Neuronal stem cell (in vitro differentiated cells): ENCODE data around the gene HES2.
A peak's percentile ranks its signal among the peaks of the same experiment; 100 is the strongest.

Experiments
- DNase-seq: peaks from one replicate; pipeline ENCODE4 v3.0.0-alpha.2; 2013; ENCODE audit warnings: low spot score
- H2AFZ ChIP-seq: one replicate; pipeline ENCODE4 v1.6.1; 2013; ENCODE audit warnings: mild to moderate bottlenecking, low read length, inconsistent platforms
- H2AK5ac ChIP-seq: 2 replicates; pipeline ENCODE4 v1.6.1; 2013; ENCODE audit warnings: low read depth, mild to moderate bottlenecking, inconsistent platforms, low read length, moderate library complexity, mixed read lengths
- H2BK120ac ChIP-seq: 2 replicates; pipeline ENCODE4 v1.6.1; 2013; ENCODE audit warnings: low read depth, mild to moderate bottlenecking, inconsistent platforms, low read length, moderate library complexity, mixed read lengths
- H2BK12ac ChIP-seq: one replicate; pipeline ENCODE4 v1.6.1; 2013; ENCODE audit warnings: low read length, inconsistent platforms
- H2BK15ac ChIP-seq: 2 replicates; pipeline ENCODE4 v1.6.1; 2013; ENCODE audit warnings: mild to moderate bottlenecking, low read length, inconsistent platforms, mixed read lengths
- H2BK5ac ChIP-seq: one replicate; pipeline ENCODE4 v1.6.1; 2013; ENCODE audit warnings: inconsistent platforms, mild to moderate bottlenecking, low read length, moderate library complexity
- H3K14ac ChIP-seq: one replicate; pipeline ENCODE4 v1.6.1; 2013; ENCODE audit warnings: low read length, inconsistent platforms
- H3K18ac ChIP-seq: 2 replicates; pipeline ENCODE4 v1.6.1; 2013; ENCODE audit warnings: low read length, inconsistent platforms
- H3K23ac ChIP-seq: 2 replicates; pipeline ENCODE4 v1.6.1; 2013; ENCODE audit warnings: low read depth, mild to moderate bottlenecking, mixed read lengths, low read length, inconsistent platforms; ENCODE audit not compliant: poor library complexity
- H3K27ac ChIP-seq: replicated peaks from 3 replicates; pipeline ENCODE4 v1.5.1; 2013; ENCODE audit warnings: low read length, inconsistent platforms
- H3K27me3 ChIP-seq, 3 experiments: 2 replicates each; pipeline ENCODE4 v1.6.1; 2013; ENCODE audit warnings: low read length in 3 of 3, mild to moderate bottlenecking in 2 of 3, inconsistent platforms in 1 of 3, low read depth in 1 of 3, mixed read lengths in 1 of 3, moderate library complexity in 1 of 3; ENCODE audit not compliant: control insufficient read depth in 3 of 3, insufficient read depth in 3 of 3
- H3K36me3 ChIP-seq, 2 donors: replicated peaks in 1 of 2; 2 replicates each; pipeline ENCODE4 v1.6.1; 2013; ENCODE audit warnings: low read length in 2 of 2; ENCODE audit not compliant: control insufficient read depth in 2 of 2, insufficient read depth in 2 of 2
- H3K4ac ChIP-seq: 2 replicates; pipeline ENCODE4 v1.6.1; 2013; ENCODE audit warnings: inconsistent platforms, mild to moderate bottlenecking, low read length, moderate library complexity
- H3K4me1 ChIP-seq, 2 donors: 1 replicate in 1 of 2; 2 replicates in 1 of 2; pipeline ENCODE4 v1.6.1; 2013; ENCODE audit warnings: low read length in 2 of 2, low read depth in 1 of 2; ENCODE audit not compliant: control insufficient read depth in 2 of 2, insufficient read depth in 1 of 2
- H3K4me2 ChIP-seq: one replicate; pipeline ENCODE4 v1.6.1; 2013; ENCODE audit warnings: mild to moderate bottlenecking, low read length, inconsistent platforms; ENCODE audit not compliant: insufficient read depth, poor library complexity, severe bottlenecking
- H3K4me3 ChIP-seq, 2 donors: 2 replicates each; pipeline ENCODE4 v1.5.1; 2013; ENCODE audit warnings: low read length in 2 of 2, mild to moderate bottlenecking in 2 of 2, inconsistent platforms in 1 of 2, moderate library complexity in 1 of 2
- H3K79me1 ChIP-seq: one replicate; pipeline ENCODE4 v1.6.1; 2013; ENCODE audit warnings: low read depth, mild to moderate bottlenecking, inconsistent platforms, low read length, moderate library complexity
- H3K9ac ChIP-seq: one replicate; pipeline ENCODE4 v1.6.1; 2013; ENCODE audit warnings: mild to moderate bottlenecking, low read depth, low read length, inconsistent platforms; ENCODE audit not compliant: poor library complexity
- H3K9me3 ChIP-seq, 2 donors: replicated peaks in 1 of 2; 2 replicates each; pipeline versions ENCODE3 to v1.6.1; 2013; ENCODE audit warnings: low read length in 2 of 2, mild to moderate bottlenecking in 2 of 2, inconsistent platforms in 1 of 2, low read depth in 1 of 2, mixed read lengths in 1 of 2, moderate library complexity in 1 of 2; ENCODE audit not compliant: control insufficient read depth in 2 of 2, insufficient read depth in 1 of 2
- H4K8ac ChIP-seq: one replicate; pipeline ENCODE4 v1.6.1; 2013; ENCODE audit warnings: low read depth, mild to moderate bottlenecking, inconsistent platforms, low read length, moderate library complexity
- H4K91ac ChIP-seq: one replicate; pipeline ENCODE4 v1.6.1; 2013; ENCODE audit warnings: low read length, low read depth, mild to moderate bottlenecking, inconsistent platforms; ENCODE audit not compliant: poor library complexity
- WGBS, 2 donors: extraction: QIAGEN DNeasy Blood & Tissue Kit; methylation state at CpG; one replicate each; pipeline ENCODE4 v1.1.7; 2013; ENCODE audit warnings: missing lambda C conversion rate in 2 of 2, mixed read lengths in 1 of 2; ENCODE audit not compliant: insufficient read length in 2 of 2, insufficient replicate concordance in 1 of 2; ENCODE audit errors: extremely low coverage in 2 of 2; 5-methylcytosine and 5-hydroxymethylcytosine counted together

HES2 gene

DNA sequence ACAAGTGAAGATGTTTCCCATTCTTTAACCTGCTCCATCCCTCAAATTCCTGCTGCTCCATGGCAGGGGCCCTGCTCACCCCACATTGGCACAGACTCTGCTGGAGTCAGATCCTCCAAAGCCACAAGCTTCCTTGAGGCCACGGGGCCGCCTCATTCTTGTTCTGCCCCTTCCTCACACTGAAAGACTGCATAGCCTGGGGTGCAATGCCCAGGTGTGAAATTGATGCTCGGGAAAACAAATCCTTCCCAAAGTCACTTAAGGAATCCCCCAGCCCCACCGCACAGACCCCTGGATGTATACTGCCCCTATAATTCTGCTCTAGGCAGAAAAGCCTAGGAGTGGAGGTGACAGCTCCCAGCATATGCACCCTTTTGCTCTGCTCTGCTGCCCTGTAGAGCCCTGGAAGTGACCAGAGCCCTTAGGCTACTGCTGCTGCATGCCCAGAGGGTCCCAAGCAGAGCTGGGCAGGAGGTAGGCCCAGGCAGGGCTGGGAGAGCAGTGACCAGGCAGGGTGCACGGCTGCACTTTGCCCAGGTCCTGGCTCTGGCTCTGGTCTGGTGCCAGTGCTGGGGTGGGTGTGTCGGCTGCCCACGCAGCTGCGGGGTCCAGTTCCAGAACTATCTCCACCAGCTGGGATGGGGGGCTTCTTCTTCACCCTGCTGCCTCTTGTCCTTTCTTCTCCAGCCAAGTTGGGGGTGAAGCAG, 1.6 kb downstream of the HES2 start:
- no peak overlapping the region for H2BK120ac ChIP-seq
- no peak overlapping the region for H3K4ac ChIP-seq
- H3K27me3 ChIP-seq = peaks cover 30 to 80% (median 79%) of the 10 kb centered on the region in 3 experiments
- no peak overlapping the region for H3K4me3 ChIP-seq
- no peak overlapping the region for H4K8ac ChIP-seq
- peak overlapping the region; percentile 67 for H3K18ac ChIP-seq
- no peak overlapping the region for H2BK12ac ChIP-seq
- peaks cover 0 to 2% of the 10 kb centered on the region in 2 donors for H3K9me3 ChIP-seq
- H3K9ac ChIP-seq = no peak overlapping the region
- DNase-seq = no peak
- no peak overlapping the region for H3K14ac ChIP-seq
- H4K91ac ChIP-seq = no peak overlapping the region
- H2AFZ ChIP-seq = no peak overlapping the region
- H2AK5ac ChIP-seq = peak overlapping the region; percentile 60
- no peak overlapping the region for H2BK5ac ChIP-seq
- no peaks in the 10 kb centered on the region for H3K79me1 ChIP-seq
- H3K27ac ChIP-seq = no peak overlapping the region
- peak overlapping the region; percentile 73 for H2BK15ac ChIP-seq
- no peak overlapping the region for H3K4me2 ChIP-seq
- peaks cover 6 to 11% of the 10 kb centered on the region in 2 donors for H3K4me1 ChIP-seq
- no CpG with 5 or more reads among the region's 8 CpGs for WGBS, 2 donors
- no peaks in the 10 kb centered on the region for H3K36me3 ChIP-seq
- peak overlapping the region; percentile 10 for H3K23ac ChIP-seq

- Histone ChIP-seq H2AK5ac (peak overlapping the region; percentile 8), H2BK12ac (no peak overlapping the region), H2BK15ac (peak overlapping the region; percentile 38), H4K91ac (no peak overlapping the region), H3K79me1 (no peaks in the 10 kb centered on the region), H3K9ac (no peak overlapping the region), H3K4me1 (peaks cover 6 to 11% of the 10 kb centered on the region in 2 donors), H3K36me3 (no peaks in the 10 kb centered on the region), H4K8ac (no peak overlapping the region), H3K23ac (peak overlapping the region; percentile 49), H2AFZ (no peak overlapping the region), H3K4me3 (peak overlapping the region in 1 of 2 donors; percentile 11), H3K27ac (no peak overlapping the region), H2BK120ac (no peak overlapping the region), H3K27me3 (peaks cover 30 to 74% (median 73%) of the 10 kb centered on the region in 3 experiments), H3K18ac (peak overlapping the region; percentile 36), H3K4ac (no peak overlapping the region), H2BK5ac (peak overlapping the region; percentile 22), H3K9me3 (peaks cover 0 to 2% of the 10 kb centered on the region in 2 donors), H3K4me2 (no peak overlapping the region), H3K14ac (no peak overlapping the region)
- DNase-seq = no peak
- no CpG with 5 or more reads among the region's 5 CpGs for WGBS, 2 donors
These were observed 2.8 kb downstream of the HES2 start for GRCh38 chr1:6416906-6417305.

DNA sequence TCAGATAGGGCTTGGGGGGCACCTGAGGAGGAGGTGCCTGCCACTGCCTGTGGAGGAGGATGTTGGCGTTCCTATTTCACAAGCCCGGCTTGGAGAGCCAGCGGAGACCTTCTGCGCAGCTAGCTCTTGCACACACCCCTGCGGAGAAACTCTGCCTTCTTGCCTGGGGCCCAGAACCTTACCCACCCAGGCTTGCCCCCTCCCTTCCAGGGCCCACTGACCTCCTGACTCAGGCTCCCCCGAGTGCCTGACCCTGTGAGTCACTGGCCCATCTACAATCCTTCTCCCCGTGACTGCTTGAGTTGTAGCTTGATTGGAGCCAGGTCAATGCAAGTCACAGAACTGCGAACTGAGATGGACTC, 3.4 kb downstream of the HES2 start:
- no peak overlapping the region for H2AFZ ChIP-seq
- no peak overlapping the region for H3K4me3 ChIP-seq
- H4K8ac ChIP-seq = no peak overlapping the region
- peaks cover 28 to 69% (median 66%) of the 10 kb centered on the region in 3 experiments for H3K27me3 ChIP-seq
- H3K27ac ChIP-seq = no peak overlapping the region
- H3K9me3 ChIP-seq = peaks cover 0 to 2% of the 10 kb centered on the region in 2 donors
- peaks cover 6 to 11% of the 10 kb centered on the region in 2 donors for H3K4me1 ChIP-seq
- H2AK5ac ChIP-seq = peak overlapping the region; percentile 8
- H3K36me3 ChIP-seq = no peaks in the 10 kb centered on the region
- no peak for DNase-seq
- H3K79me1 ChIP-seq = no peaks in the 10 kb centered on the region
- peak overlapping the region; percentile 22 for H2BK5ac ChIP-seq
- H3K18ac ChIP-seq = no peak overlapping the region
- no peak overlapping the region for H3K4me2 ChIP-seq
- H4K91ac ChIP-seq = no peak overlapping the region
- H3K9ac ChIP-seq = no peak overlapping the region
- peak overlapping the region; percentile 38 for H2BK15ac ChIP-seq
- H3K4ac ChIP-seq = no peak overlapping the region
- peak overlapping the region; percentile 47 for H2BK120ac ChIP-seq
- no peak overlapping the region for H3K14ac ChIP-seq
- WGBS, 2 donors = no CpG with 5 or more reads among the region's 8 CpGs
- peak overlapping the region; percentile 49 for H3K23ac ChIP-seq
- no peak overlapping the region for H2BK12ac ChIP-seq

- no peak overlapping the region for H2BK15ac ChIP-seq
- H2AFZ ChIP-seq = peak overlapping the region; percentile 74
- H3K23ac ChIP-seq = no peak overlapping the region
- no peak overlapping the region for H3K4ac ChIP-seq
- H2AK5ac ChIP-seq = no peak overlapping the region
- H3K4me2 ChIP-seq = peak overlapping the region; percentile 22
- H3K36me3 ChIP-seq = no peaks in the 10 kb centered on the region
- no peaks in the 10 kb centered on the region for H3K79me1 ChIP-seq
- DNase-seq = no peak
- H2BK5ac ChIP-seq = no peak overlapping the region
- no peak overlapping the region for H4K8ac ChIP-seq
- no peak overlapping the region for H2BK12ac ChIP-seq
- no peak overlapping the region for H3K14ac ChIP-seq
- H3K18ac ChIP-seq = peak overlapping the region; percentile 61
- no peak overlapping the region for H3K9ac ChIP-seq
- peaks cover 20 to 61% (median 54%) of the 10 kb centered on the region in 3 experiments for H3K27me3 ChIP-seq
- no peak overlapping the region for H3K27ac ChIP-seq
- H3K4me1 ChIP-seq = peaks cover 5 to 6% of the 10 kb centered on the region in 2 donors
- no peak overlapping the region for H2BK120ac ChIP-seq
- no peak overlapping the region for H4K91ac ChIP-seq
- WGBS, 2 donors = no CpG with 5 or more reads among the region's 17 CpGs
- H3K9me3 ChIP-seq = peaks cover 0 to 2% of the 10 kb centered on the region in 2 donors
- no peak overlapping the region for H3K4me3 ChIP-seq
These were observed 4.7 kb downstream of the HES2 start for GRCh38 chr1:6414881-6415626.
